ENCODE results near the gene PBX1. TPM values are rescaled to one million over a fixed set of nuclear protein-coding genes. Genes with fewer than 3 reads are reported as not detected.

PBX1 gene
- total RNA-seq, 2 experiments from 2014 or later = 0.17 TPM

- Mint-ChIP-seq H3K9me3 (no peaks in the 10 kb centered on the region), H3K27me3 (no peaks in the 10 kb centered on the region), H3K4me1 (ENCODE audit: low read depth) (no peaks in the 10 kb centered on the region), H3K36me3 (no peaks in the 10 kb centered on the region), H3K4me3 (no peak overlapping the region), H3K27ac (no peak overlapping the region)
- ChIA-PET POLR2A (no interaction called here), CTCF (no interaction called here)
- intact Hi-C loops (cut with micrococcal nuclease) = no loop called here
- no peak for DNase-seq
Observed at GRCh38 chr1:164617377-164618201, 58.6 kb downstream of the PBX1 start.

GRCh38 chr1:164618202-164618564 lies 59.2 kb downstream of the PBX1 start:
- Mint-ChIP-seq H3K27me3 (no peaks in the 10 kb centered on the region), H3K27ac (no peak overlapping the region), H3K4me3 (no peak overlapping the region), H3K36me3 (no peaks in the 10 kb centered on the region), H3K4me1 (ENCODE audit: low read depth) (no peaks in the 10 kb centered on the region), H3K9me3 (no peaks in the 10 kb centered on the region)
- ChIA-PET POLR2A (no interaction called here), CTCF (interaction anchor here (1.2 kb wide), 1 partner anchor 7 kb away, joined by 3 read pairs; no protein-coding TSS in a partner anchor)
- DNase-seq = no peak
- intact Hi-C loops (cut with micrococcal nuclease) = no loop called here

GRCh38 chr1:164619006-164619784 lies 60.2 kb downstream of the PBX1 start:
- Mint-ChIP-seq H3K4me1 (ENCODE audit: low read depth) (no peaks in the 10 kb centered on the region), H3K4me3 (no peak overlapping the region), H3K36me3 (no peaks in the 10 kb centered on the region), H3K9me3 (no peaks in the 10 kb centered on the region), H3K27me3 (no peaks in the 10 kb centered on the region), H3K27ac (no peak overlapping the region)
- CTCF ChIA-PET = interaction anchor here (1.2 kb wide), 1 partner anchor 8 kb away, joined by 3 read pairs; no protein-coding TSS in a partner anchor
- no peak for DNase-seq
- intact Hi-C loops (cut with micrococcal nuclease) = no loop called here
- POLR2A ChIA-PET = no interaction called here

GRCh38 chr1:164622068-164622845 lies 63.3 kb downstream of the PBX1 start:
- H3K4me1 Mint-ChIP-seq (ENCODE audit: low read depth) = no peaks in the 10 kb centered on the region
- POLR2A ChIA-PET = no interaction called here
- no peaks in the 10 kb centered on the region for H3K9me3 Mint-ChIP-seq
- no peak overlapping the region for H3K4me3 Mint-ChIP-seq
- H3K36me3 Mint-ChIP-seq = no peaks in the 10 kb centered on the region
- H3K27ac Mint-ChIP-seq = no peak overlapping the region
- intact Hi-C loops (cut with micrococcal nuclease) = no loop called here
- CTCF ChIA-PET = no interaction called here
- no peaks in the 10 kb centered on the region for H3K27me3 Mint-ChIP-seq
- no peak for DNase-seq

DNA sequence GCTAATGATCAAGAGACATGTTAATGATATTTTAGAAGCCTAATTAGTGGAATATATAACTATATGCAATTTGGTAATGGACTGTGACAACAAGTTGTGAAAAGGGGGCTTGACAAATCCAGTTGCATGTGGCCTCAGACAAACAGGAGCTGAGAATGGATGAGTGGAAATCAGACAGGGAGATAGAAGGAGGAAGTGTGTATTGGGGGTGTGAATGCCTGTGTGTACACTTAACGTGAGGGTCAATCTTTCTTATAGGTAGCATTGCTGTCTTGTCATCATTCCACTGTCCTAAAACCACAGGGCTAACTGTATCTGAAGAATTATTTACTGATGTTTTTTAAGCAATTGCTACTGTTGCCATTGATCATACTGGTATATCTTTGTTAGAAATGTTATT lies 64.8 kb downstream of the PBX1 start:
- ChIA-PET POLR2A (no interaction called here), CTCF (no interaction called here)
- Mint-ChIP-seq H3K27ac (no peak overlapping the region), H3K9me3 (no peaks in the 10 kb centered on the region), H3K4me1 (ENCODE audit: low read depth) (no peaks in the 10 kb centered on the region), H3K36me3 (no peaks in the 10 kb centered on the region), H3K4me3 (no peak overlapping the region), H3K27me3 (no peaks in the 10 kb centered on the region)
- intact Hi-C loops (cut with micrococcal nuclease) = no loop called here
- DNase-seq = no peak

DNA sequence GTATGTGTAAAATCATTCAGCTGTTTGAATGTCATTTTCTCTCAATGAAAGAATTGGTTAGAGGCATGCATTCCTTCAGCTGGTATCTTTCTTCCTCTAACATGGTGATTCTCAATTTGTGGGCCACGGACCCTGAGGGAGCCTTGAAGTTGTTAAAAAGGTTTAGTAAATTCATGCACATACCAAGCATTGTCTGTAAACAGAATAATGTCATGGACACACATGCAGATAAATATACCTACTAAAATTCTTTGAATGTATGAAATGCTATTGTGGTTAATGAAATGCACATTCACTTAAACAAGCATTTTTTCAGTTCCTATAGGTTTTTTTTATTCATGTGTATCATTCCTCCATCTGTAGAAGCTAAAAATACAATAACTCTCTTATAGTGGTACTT lies 65.4 kb downstream of the PBX1 start:
- H3K4me1 Mint-ChIP-seq (ENCODE audit: low read depth) = no peaks in the 10 kb centered on the region
- DNase-seq = no peak
- no peak overlapping the region for H3K4me3 Mint-ChIP-seq
- no peaks in the 10 kb centered on the region for H3K27me3 Mint-ChIP-seq
- H3K36me3 Mint-ChIP-seq = no peaks in the 10 kb centered on the region
- intact Hi-C loops (cut with micrococcal nuclease) = no loop called here
- H3K27ac Mint-ChIP-seq = no peak overlapping the region
- CTCF ChIA-PET = no interaction called here
- H3K9me3 Mint-ChIP-seq = no peaks in the 10 kb centered on the region
- POLR2A ChIA-PET = no interaction called here

DNA sequence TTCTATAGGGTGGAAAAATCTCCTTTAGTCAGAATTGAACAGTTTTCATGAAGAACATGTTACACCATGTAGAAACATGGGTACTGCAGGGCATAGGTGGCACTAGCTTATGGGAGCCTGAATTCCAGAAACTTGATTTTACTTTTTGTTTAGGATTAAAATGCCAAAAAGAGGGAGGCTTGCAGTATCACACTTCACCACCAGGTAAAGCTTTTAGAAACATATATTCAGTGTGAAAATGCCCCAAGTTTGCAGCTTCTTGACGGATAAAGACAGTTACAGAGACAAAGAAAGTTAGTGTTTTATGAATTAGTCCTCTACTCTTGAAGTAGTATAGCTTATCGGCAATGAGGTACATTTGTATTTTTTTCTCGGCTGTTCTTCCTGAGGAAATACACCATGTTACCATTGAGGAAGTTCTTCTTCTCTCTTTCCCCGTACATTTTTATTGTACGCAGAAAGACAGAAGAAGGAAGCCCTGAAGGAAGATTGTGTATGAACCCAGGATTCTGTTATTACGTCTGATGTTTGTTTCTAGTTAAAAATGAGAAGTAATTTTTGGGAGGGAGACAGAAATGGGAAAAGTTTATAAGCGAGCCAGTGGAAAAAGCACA lies 66.1 kb downstream of the PBX1 start:
- ChIA-PET POLR2A (no interaction called here), CTCF (no interaction called here)
- H3K36me3 Mint-ChIP-seq = no peaks in the 10 kb centered on the region
- no peak overlapping the region for H3K4me3 Mint-ChIP-seq
- DNase-seq = no peak
- H3K4me1 Mint-ChIP-seq (ENCODE audit: low read depth) = no peaks in the 10 kb centered on the region
- no peak overlapping the region for H3K27ac Mint-ChIP-seq
- intact Hi-C loops (cut with micrococcal nuclease) = no loop called here
- H3K9me3 Mint-ChIP-seq = no peaks in the 10 kb centered on the region
- no peaks in the 10 kb centered on the region for H3K27me3 Mint-ChIP-seq

DNA sequence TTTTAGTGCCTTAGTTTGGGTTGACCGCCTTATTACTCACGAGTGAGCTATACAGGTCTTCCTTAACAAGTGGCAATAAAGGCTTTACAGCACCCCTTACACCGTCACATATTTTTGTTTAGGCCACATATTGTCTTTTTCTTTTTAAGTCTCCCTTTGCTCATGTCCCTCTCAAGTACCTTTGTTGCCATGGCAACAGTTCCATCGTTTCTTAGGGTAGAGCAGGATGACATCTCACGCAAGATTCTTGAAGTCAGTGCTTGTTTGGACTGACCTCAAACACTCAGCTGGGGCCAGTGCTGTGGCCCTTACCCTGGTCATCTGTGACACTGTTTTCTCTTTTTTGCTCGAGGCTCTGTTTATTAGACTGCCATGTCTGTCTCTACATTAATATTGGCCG lies 69.8 kb downstream of the PBX1 start:
- ChIA-PET POLR2A (no interaction called here), CTCF (no interaction called here)
- H3K27me3 Mint-ChIP-seq = no peaks in the 10 kb centered on the region
- no peak overlapping the region for H3K4me3 Mint-ChIP-seq
- no peak for DNase-seq
- no peaks in the 10 kb centered on the region for H3K4me1 Mint-ChIP-seq (ENCODE audit: low read depth)
- intact Hi-C loops (cut with micrococcal nuclease) = loop anchor here (1.0 kb wide), 1 partner anchor 16 kb away; no protein-coding TSS in a partner anchor
- H3K36me3 Mint-ChIP-seq = no peaks in the 10 kb centered on the region
- H3K9me3 Mint-ChIP-seq = no peaks in the 10 kb centered on the region
- no peak overlapping the region for H3K27ac Mint-ChIP-seq

GRCh38 chr1:164629971-164630370 lies 71.0 kb downstream of the PBX1 start:
- CTCF ChIA-PET = no interaction called here
- Mint-ChIP-seq H3K36me3 (no peaks in the 10 kb centered on the region), H3K4me1 (ENCODE audit: low read depth) (no peaks in the 10 kb centered on the region), H3K27me3 (no peaks in the 10 kb centered on the region), H3K27ac (no peak overlapping the region), H3K4me3 (no peak overlapping the region), H3K9me3 (no peaks in the 10 kb centered on the region)
- POLR2A ChIA-PET = no interaction called here
- no peak for DNase-seq
- intact Hi-C loops (cut with micrococcal nuclease) = loop anchor here (1.0 kb wide), 1 partner anchor 18 kb away; no protein-coding TSS in a partner anchor

- intact Hi-C loops (cut with micrococcal nuclease) = no loop called here
- Mint-ChIP-seq H3K27ac (no peak overlapping the region), H3K9me3 (no peaks in the 10 kb centered on the region), H3K27me3 (no peaks in the 10 kb centered on the region), H3K4me3 (no peak overlapping the region), H3K36me3 (no peaks in the 10 kb centered on the region), H3K4me1 (ENCODE audit: low read depth) (no peaks in the 10 kb centered on the region)
- ChIA-PET CTCF (interaction anchor here (0.6 kb wide), 1 partner anchor 1467 kb away, joined by 3 read pairs; no protein-coding TSS in a partner anchor), POLR2A (no interaction called here)
- no peak for DNase-seq
Observed at GRCh38 chr1:164630626-164631396, 71.8 kb downstream of the PBX1 start.

- Mint-ChIP-seq H3K27me3 (no peaks in the 10 kb centered on the region), H3K27ac (no peak overlapping the region), H3K9me3 (no peaks in the 10 kb centered on the region), H3K4me3 (no peak overlapping the region), H3K36me3 (no peaks in the 10 kb centered on the region), H3K4me1 (ENCODE audit: low read depth) (no peaks in the 10 kb centered on the region)
- intact Hi-C loops (cut with micrococcal nuclease) = no loop called here
- DNase-seq = no peak
- POLR2A ChIA-PET = no interaction called here
- CTCF ChIA-PET = no interaction called here
Observed at GRCh38 chr1:164631751-164632150, 72.8 kb downstream of the PBX1 start.

Data from activated CD4-positive, alpha-beta memory T cell treated with anti-CD3 and anti-CD28 coated beads for 36 hours (primary cell).